Measurements from ENCODE around the gene DIP2B. TPM values are rescaled to one million over a fixed set of nuclear protein-coding genes. Genes with fewer than 3 reads are reported as not detected.
A peak's percentile ranks its signal among the peaks of the same experiment; 100 is the strongest.

The DIP2B gene
- total RNA-seq, 6 donors from 2014 or later = 26.1 to 54.5 (median 29.4) TPM

DNA sequence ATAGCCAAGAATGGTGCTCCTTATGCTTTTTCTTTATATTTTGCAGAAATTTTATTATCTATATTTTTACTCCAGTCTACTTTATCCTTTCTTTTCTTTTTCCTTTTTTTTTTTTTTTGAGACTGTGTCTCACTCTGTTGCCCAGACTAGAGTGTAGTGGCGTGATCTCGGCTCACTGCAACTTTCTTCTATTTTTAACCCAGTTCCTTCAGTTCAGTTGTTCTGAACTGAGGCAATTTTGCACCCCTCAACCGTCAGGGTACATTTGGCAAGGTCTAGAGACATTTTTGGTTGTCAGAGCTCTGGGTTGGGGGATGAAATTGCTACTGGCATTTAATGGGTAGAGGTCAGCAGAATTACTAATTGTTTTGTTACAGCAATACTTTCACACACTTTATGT lies 75.7 kb downstream of the DIP2B start:
- Histone ChIP-seq H3K27ac (no peak overlapping the region), H3K4me1 (peaks cover 12 to 31% (median 18%) of the 10 kb centered on the region in 4 donors), H3K9me3 (no peaks in the 10 kb centered on the region), H3K4me3 (no peak overlapping the region), H3K27me3 (no peaks in the 10 kb centered on the region), H3K36me3 (no peaks in the 10 kb centered on the region)
- DNase-seq (no peak), ATAC-seq (ENCODE audit: low FRiP score in 2 of 2) (no peak)
- 69 to 71% methylated on average over 3 of the region's 3 CpGs for WGBS, 2 donors
- no peak for TF ChIP-seq EP300 (IDR thresholded peaks at IDR 0.05)
- TF ChIP-seq, protein P1, sequence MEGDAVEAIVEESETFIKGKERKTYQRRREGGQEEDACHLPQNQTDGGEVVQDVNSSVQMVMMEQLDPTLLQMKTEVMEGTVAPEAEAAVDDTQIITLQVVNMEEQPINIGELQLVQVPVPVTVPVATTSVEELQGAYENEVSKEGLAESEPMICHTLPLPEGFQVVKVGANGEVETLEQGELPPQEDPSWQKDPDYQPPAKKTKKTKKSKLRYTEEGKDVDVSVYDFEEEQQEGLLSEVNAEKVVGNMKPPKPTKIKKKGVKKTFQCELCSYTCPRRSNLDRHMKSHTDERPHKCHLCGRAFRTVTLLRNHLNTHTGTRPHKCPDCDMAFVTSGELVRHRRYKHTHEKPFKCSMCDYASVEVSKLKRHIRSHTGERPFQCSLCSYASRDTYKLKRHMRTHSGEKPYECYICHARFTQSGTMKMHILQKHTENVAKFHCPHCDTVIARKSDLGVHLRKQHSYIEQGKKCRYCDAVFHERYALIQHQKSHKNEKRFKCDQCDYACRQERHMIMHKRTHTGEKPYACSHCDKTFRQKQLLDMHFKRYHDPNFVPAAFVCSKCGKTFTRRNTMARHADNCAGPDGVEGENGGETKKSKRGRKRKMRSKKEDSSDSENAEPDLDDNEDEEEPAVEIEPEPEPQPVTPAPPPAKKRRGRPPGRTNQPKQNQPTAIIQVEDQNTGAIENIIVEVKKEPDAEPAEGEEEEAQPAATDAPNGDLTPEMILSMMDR (IDR thresholded peaks at IDR 0.05) = no peak
- no peak for TF ChIP-seq POLR2AphosphoS5 (IDR thresholded peaks at IDR 0.05)
- no peak for TF ChIP-seq POLR2A (IDR thresholded peaks at IDR 0.05)

- Histone ChIP-seq H3K4me1 (peaks cover 5 to 24% (median 14%) of the 10 kb centered on the region in 4 donors), H3K27ac (peak overlapping the region in 1 of 4 donors; percentile 19), H3K36me3 (no peaks in the 10 kb centered on the region), H3K9me3 (no peaks in the 10 kb centered on the region), H3K27me3 (no peaks in the 10 kb centered on the region), H3K4me3 (no peak overlapping the region)
- peak; percentile 31 to 43 for ATAC-seq (ENCODE audit: low FRiP score in 2 of 2)
- DNase-seq = no peak
- 77 to 92% methylated on average over 10 of the region's 10 CpGs for WGBS, 2 donors
- TF ChIP-seq EP300 (IDR thresholded peaks at IDR 0.05) = no peak
- TF ChIP-seq, protein P1 (IDR thresholded peaks at IDR 0.05) = no peak
- TF ChIP-seq POLR2A (IDR thresholded peaks at IDR 0.05) = no peak
- no peak for TF ChIP-seq POLR2AphosphoS5 (IDR thresholded peaks at IDR 0.05)
These were observed 76.7 kb downstream of the DIP2B start for GRCh38 chr12:50581226-50582184.

DNA sequence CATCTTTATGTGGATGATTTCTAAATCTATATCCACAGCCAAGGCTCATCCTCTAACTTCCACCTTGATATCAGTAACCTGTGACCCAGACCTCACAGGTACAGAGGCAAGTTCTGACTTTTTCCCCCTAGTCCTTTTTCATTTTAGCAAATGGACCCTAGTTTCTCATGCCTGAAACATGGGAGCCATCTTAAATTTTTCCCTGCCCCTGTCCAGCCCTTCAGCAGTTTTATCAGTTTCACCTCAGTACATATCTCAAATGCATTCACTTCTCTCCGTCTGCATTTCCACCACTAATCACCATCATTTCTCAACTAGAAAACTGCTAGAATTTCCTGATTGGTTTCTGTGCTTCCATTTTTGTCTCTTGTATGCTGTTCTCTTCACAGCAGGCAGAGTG lies 79.3 kb downstream of the DIP2B start:
- 86 to 87% methylated on average over 1 of the region's 1 CpG for WGBS, 2 donors
- Histone ChIP-seq H3K4me1 (peaks cover 2 to 24% (median 11%) of the 10 kb centered on the region in 4 donors), H3K4me3 (no peak overlapping the region), H3K36me3 (no peaks in the 10 kb centered on the region), H3K9me3 (no peaks in the 10 kb centered on the region), H3K27me3 (no peaks in the 10 kb centered on the region), H3K27ac (no peak overlapping the region)
- DNase-seq (no peak), ATAC-seq (ENCODE audit: low FRiP score in 2 of 2) (no peak)
- TF ChIP-seq EP300 (IDR thresholded peaks at IDR 0.05) (no peak), POLR2A (IDR thresholded peaks at IDR 0.05) (no peak), POLR2AphosphoS5 (IDR thresholded peaks at IDR 0.05) (no peak)
- TF ChIP-seq, protein P1 (IDR thresholded peaks at IDR 0.05) = no peak

- ATAC-seq (ENCODE audit: low FRiP score in 2 of 2) = no peak
- WGBS, 2 donors = 85 to 86% methylated on average over 8 of the region's 8 CpGs
These were observed 85.1 kb downstream of the DIP2B start for GRCh38 chr12:50589650-50590435.

More at GRCh38 chr12:50589650-50590435, 85.1 kb downstream of the DIP2B start:
- Histone ChIP-seq H3K27ac (no peak overlapping the region), H3K36me3 (no peaks in the 10 kb centered on the region), H3K9me3 (no peaks in the 10 kb centered on the region), H3K27me3 (no peaks in the 10 kb centered on the region), H3K4me1 (peaks cover 0 to 6% (median 0%) of the 10 kb centered on the region in 4 donors), H3K4me3 (no peak overlapping the region)
- TF ChIP-seq POLR2AphosphoS5 (IDR thresholded peaks at IDR 0.05) (no peak), EP300 (IDR thresholded peaks at IDR 0.05) (no peak), POLR2A (IDR thresholded peaks at IDR 0.05) (no peak)
- TF ChIP-seq, protein P1 (IDR thresholded peaks at IDR 0.05) = no peak
- no peak for DNase-seq

Data from upper lobe of left lung (tissue), 6 donors.